Prostate gland (tissue), 2 donors: ENCODE measurements around the gene CTDP1.

ENCODE experiments used
- CTCF ChIP-seq, 4 experiments: fragments of 200-600 bp in 2 of 4; fragments of 450-650 bp in 2 of 4; sonication (generic) in 2 of 4; IDR thresholded peaks; 1 replicate in 3 of 4; 2 replicates in 1 of 4; pipeline ENCODE4 v1.5.1; 2016 to 2019; ENCODE audit warnings: antibody characterized with exemption in 4 of 4, mild to moderate bottlenecking in 2 of 4, moderate library complexity in 2 of 4
- POLR2A ChIP-seq: fragments of 450-650 bp; IDR thresholded peaks from one replicate; pipeline ENCODE4 v1.6.1; 2016; ENCODE audit warnings: antibody characterized with exemption, mild to moderate bottlenecking

- TF ChIP-seq CTCF (IDR thresholded peaks at IDR 0.05) (no peak), POLR2A (no peak)
These were observed 38.7 kb upstream of the CTDP1 start for GRCh38 chr18:79640875-79641274.
